Sigmoid colon (tissue), 7 donors: ENCODE measurements around the gene FKBP9. TPM values are rescaled to one million over a fixed set of nuclear protein-coding genes. Genes with fewer than 3 reads are reported as not detected.

Experiments used
- DNase-seq: peaks from one replicate; pipeline ENCODE4 v3.0.0-alpha.2; 2019
- H3K27ac ChIP-seq, 4 donors: fragments of 200-600 bp; sonication (generic); one replicate each; pipeline ENCODE4 v1.5.1; 2016 to 2019; ENCODE audit warnings: mild to moderate bottlenecking in 1 of 4
- H3K27me3 ChIP-seq, 3 donors: fragments of 200-600 bp; sonication (generic); one replicate each; pipeline ENCODE4 v1.5.1; 2019; ENCODE audit warnings: mild to moderate bottlenecking in 1 of 3
- H3K36me3 ChIP-seq, 4 donors: fragments of 200-600 bp; sonication (generic); one replicate each; pipeline ENCODE4 v1.5.1; 2016 to 2019
- H3K4me1 ChIP-seq, 4 donors: fragments of 200-600 bp; sonication (generic); one replicate each; pipeline ENCODE4 v1.5.1; 2017 to 2019
- H3K4me3 ChIP-seq, 4 donors: fragments of 200-600 bp; sonication (generic); one replicate each; pipeline ENCODE4 v1.5.1; 2017 to 2019; ENCODE audit warnings: mild to moderate bottlenecking in 2 of 4, moderate library complexity in 1 of 4
- H3K9me3 ChIP-seq, 4 donors: fragments of 200-600 bp in 3 of 4; sonication (generic) in 3 of 4; one replicate each; pipeline versions ENCODE4 v1.5.1 to v1.6.1; 2013 to 2019
- EP300 ChIP-seq, 4 donors: sonication (generic); formaldehyde crosslinking; IDR thresholded peaks; one replicate each; pipeline ENCODE4 v1.6.1; 2017; ENCODE audit warnings: antibody characterized with exemption in 4 of 4
- POLR2A ChIP-seq, 2 donors: fragments of 450-650 bp; IDR thresholded peaks; one replicate each; pipeline ENCODE4 v1.6.1; 2016; ENCODE audit warnings: antibody characterized with exemption in 2 of 2, mild to moderate bottlenecking in 2 of 2, moderate library complexity in 2 of 2
- POLR2AphosphoS5 ChIP-seq, 4 donors: sonication (generic); formaldehyde crosslinking; IDR thresholded peaks; one replicate each; pipeline ENCODE4 v1.6.1; 2017; ENCODE audit warnings: antibody characterized with exemption in 4 of 4
- WGBS, 2 donors: extraction: QIAGEN DNeasy Blood & Tissue Kit; methylation state at CpG; one replicate each; pipeline ENCODE4 v1.1.7; 2013; 5-methylcytosine and 5-hydroxymethylcytosine counted together
- intact Hi-C: fragments of 100-400 bp; cut with DNase I; formaldehyde crosslinking; loops from one replicate; pipeline ENCODE4 v1.15.1; 2023
- polyA plus RNA-seq, 3 donors: library from polyadenylated mRNA; stranded (reverse); fragments of 200-250 nt; gene quantifications; one replicate each; pipeline ENCODE4 v1.2.3, GENCODE V29; 2013
- total RNA-seq, 4 donors: library from RNA; depleted of rRNA; stranded (reverse); fragments of >200 nt; gene quantifications; one replicate each; pipeline ENCODE4 v1.1.0, GENCODE V29; 2016
- TF ChIP-seq, protein P1 (sequence below), 4 experiments: fragments of 450-650 bp in 3 of 4; fragments of 200-600 bp in 1 of 4; IDR thresholded peaks; one replicate each; pipeline ENCODE4 v1.5.1; 2016 to 2019; ENCODE audit warnings: antibody characterized with exemption in 4 of 4, mild to moderate bottlenecking in 3 of 4, moderate library complexity in 2 of 4
- donor health status: healthy with polysubstance abuse.
- donor health status: Bipolar disorder and iron deficiency.
- donor health status: healthy.

The FKBP9 gene
- total and polyA plus RNA-seq, 7 donors = 12.3 to 161 (median 79.6) TPM

DNA sequence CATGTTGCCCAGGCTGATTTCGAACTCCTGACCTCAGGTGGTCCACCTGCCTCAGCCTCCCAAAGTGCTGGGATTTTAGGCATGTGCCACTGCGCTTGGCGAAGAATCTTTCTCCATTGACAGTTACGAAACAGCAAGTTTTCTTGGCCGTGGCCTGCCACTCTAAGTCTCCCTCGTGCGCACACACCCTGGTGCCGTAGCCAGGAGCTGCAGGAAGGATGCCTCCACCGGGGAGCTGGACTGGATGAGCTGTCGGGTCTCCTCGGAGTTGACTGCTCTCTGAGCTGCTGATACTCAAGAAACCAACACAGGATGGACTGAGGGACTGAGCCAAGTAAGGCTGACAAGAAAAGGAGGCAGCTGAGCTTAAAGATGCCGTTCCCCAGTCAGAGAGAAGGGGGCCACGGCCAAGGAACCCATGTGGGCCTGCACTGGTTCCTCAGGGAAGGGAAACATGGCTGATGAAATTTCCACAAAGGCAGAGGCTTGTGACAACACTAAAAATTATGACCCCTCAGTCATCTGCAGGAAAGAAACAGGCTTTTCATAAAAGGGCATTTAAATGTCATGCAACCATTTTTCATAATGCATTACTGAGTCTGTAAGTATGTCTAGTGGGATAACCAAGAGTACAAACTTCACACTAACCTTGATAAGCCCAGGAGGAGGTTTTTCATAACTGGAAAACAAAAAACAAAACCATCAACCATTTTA lies 27.7 kb upstream of the FKBP9 start:
- H3K4me1 ChIP-seq = no peaks in the 10 kb centered on the region
- H3K36me3 ChIP-seq = peaks cover 7 to 60% (median 17%) of the 10 kb centered on the region in 4 donors
- intact Hi-C loops = no loop called here
- no peaks in the 10 kb centered on the region for H3K9me3 ChIP-seq
- WGBS, 2 donors = 87 to 92% methylated on average over 13 of the region's 13 CpGs
- DNase-seq = no peak
- H3K27ac ChIP-seq = no peak overlapping the region
- H3K27me3 ChIP-seq = no peaks in the 10 kb centered on the region
- H3K4me3 ChIP-seq = no peak overlapping the region
- TF ChIP-seq POLR2AphosphoS5 (IDR thresholded peaks at IDR 0.05) = no peak
- no peak for TF ChIP-seq POLR2A (IDR thresholded peaks at IDR 0.05)

DNA sequence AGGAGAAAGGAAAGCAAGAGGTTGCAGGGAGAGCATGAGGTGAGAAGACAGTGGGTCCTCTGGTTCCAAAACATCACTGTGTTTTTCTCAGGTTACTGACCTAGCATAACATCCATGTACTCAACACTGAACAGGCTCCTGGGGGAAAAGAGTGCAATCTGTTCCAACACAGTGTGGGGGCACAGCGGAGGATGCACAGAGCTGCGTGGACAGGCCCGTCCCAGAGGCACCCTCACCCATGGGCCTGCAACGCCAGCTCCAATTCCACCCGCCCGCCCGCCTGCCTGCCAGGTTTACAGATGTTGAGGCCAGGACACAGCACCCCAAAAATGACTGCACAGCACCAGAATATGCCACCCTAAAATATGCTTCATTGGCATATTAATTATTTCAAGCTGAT lies 26.9 kb upstream of the FKBP9 start:
- WGBS, 2 donors = 90 to 97% methylated on average over 7 of the region's 7 CpGs
- no peak overlapping the region for H3K4me3 ChIP-seq
- no peaks in the 10 kb centered on the region for H3K9me3 ChIP-seq
- DNase-seq = no peak
- no peak overlapping the region for H3K27ac ChIP-seq
- TF ChIP-seq, protein P1, sequence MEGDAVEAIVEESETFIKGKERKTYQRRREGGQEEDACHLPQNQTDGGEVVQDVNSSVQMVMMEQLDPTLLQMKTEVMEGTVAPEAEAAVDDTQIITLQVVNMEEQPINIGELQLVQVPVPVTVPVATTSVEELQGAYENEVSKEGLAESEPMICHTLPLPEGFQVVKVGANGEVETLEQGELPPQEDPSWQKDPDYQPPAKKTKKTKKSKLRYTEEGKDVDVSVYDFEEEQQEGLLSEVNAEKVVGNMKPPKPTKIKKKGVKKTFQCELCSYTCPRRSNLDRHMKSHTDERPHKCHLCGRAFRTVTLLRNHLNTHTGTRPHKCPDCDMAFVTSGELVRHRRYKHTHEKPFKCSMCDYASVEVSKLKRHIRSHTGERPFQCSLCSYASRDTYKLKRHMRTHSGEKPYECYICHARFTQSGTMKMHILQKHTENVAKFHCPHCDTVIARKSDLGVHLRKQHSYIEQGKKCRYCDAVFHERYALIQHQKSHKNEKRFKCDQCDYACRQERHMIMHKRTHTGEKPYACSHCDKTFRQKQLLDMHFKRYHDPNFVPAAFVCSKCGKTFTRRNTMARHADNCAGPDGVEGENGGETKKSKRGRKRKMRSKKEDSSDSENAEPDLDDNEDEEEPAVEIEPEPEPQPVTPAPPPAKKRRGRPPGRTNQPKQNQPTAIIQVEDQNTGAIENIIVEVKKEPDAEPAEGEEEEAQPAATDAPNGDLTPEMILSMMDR (IDR thresholded peaks at IDR 0.05) = no peak
- no peak for TF ChIP-seq POLR2AphosphoS5 (IDR thresholded peaks at IDR 0.05)
- peaks cover 0 to under 1% (median 0%) of the 10 kb centered on the region in 4 donors for H3K4me1 ChIP-seq
- H3K27me3 ChIP-seq = no peaks in the 10 kb centered on the region
- intact Hi-C loops = no loop called here
- H3K36me3 ChIP-seq = peaks cover 7 to 60% (median 17%) of the 10 kb centered on the region in 4 donors

DNA sequence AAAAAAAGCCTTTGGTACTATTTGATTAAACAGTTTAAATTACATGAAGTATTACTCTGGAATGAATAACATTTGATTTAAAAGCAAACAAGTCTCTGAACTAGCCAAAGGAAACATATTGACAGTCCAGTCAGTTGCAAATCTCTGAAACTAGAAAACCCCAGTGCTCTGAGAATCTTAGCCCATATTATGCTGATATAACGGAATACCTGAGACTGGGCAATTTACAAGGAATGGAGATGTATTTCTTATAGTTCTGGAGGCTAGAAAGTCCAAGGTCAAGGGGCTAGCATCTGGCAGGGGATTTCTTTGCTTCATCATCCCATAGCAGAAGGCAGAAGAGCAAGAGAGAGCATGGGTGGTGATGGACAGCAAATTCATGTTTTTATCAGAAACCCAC lies 21.7 kb upstream of the FKBP9 start:
- no peak for DNase-seq
- Histone ChIP-seq H3K4me3 (no peak overlapping the region), H3K9me3 (no peaks in the 10 kb centered on the region), H3K4me1 (peaks cover 0 to 45% (median 29%) of the 10 kb centered on the region in 4 donors), H3K27me3 (no peaks in the 10 kb centered on the region), H3K27ac (no peak overlapping the region), H3K36me3 (peaks cover 0 to 23% (median 12%) of the 10 kb centered on the region in 4 donors)
- TF ChIP-seq POLR2A (IDR thresholded peaks at IDR 0.05) = no peak
- no peak for TF ChIP-seq POLR2AphosphoS5 (IDR thresholded peaks at IDR 0.05)
- TF ChIP-seq, protein P1 (IDR thresholded peaks at IDR 0.05) = no peak
- intact Hi-C loops = no loop called here
- 91% methylated on average over 1 of the region's 1 CpG for WGBS, 2 donors

DNA sequence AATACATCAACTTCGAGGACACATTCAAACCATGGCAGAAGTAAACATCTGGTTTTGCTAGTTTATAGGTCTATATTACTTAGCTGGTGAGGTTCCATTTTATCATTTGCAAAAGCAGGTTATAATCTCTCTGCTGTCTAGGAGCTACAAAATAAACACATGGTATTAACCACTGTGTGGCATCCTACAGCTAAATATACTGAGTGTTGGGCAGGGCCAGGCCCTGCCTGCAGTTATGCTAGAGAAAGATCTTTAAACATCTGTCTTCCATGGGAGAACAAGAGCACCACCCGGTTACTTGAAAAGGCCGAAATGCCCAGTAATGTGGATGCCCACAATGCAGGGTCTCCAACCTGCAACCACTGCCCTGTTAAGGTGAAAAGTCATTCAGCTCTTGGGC lies 20.6 kb upstream of the FKBP9 start:
- intact Hi-C loops = no loop called here
- Histone ChIP-seq H3K27me3 (no peaks in the 10 kb centered on the region), H3K36me3 (peaks cover 0 to 14% (median 7%) of the 10 kb centered on the region in 4 donors), H3K4me3 (no peak overlapping the region), H3K27ac (peak overlapping the region; percentile 18 to 44 (median 32)), H3K9me3 (no peaks in the 10 kb centered on the region), H3K4me1 (peaks cover 0 to 55% (median 38%) of the 10 kb centered on the region in 4 donors)
- DNase-seq = no peak
- no peak for TF ChIP-seq POLR2AphosphoS5 (IDR thresholded peaks at IDR 0.05)
- no peak for TF ChIP-seq EP300 (IDR thresholded peaks at IDR 0.05)
- TF ChIP-seq POLR2A (IDR thresholded peaks at IDR 0.05) = no peak
- TF ChIP-seq, protein P1 (IDR thresholded peaks at IDR 0.05) = no peak
- 84 to 91% methylated on average over 3 of the region's 3 CpGs for WGBS, 2 donors

DNA sequence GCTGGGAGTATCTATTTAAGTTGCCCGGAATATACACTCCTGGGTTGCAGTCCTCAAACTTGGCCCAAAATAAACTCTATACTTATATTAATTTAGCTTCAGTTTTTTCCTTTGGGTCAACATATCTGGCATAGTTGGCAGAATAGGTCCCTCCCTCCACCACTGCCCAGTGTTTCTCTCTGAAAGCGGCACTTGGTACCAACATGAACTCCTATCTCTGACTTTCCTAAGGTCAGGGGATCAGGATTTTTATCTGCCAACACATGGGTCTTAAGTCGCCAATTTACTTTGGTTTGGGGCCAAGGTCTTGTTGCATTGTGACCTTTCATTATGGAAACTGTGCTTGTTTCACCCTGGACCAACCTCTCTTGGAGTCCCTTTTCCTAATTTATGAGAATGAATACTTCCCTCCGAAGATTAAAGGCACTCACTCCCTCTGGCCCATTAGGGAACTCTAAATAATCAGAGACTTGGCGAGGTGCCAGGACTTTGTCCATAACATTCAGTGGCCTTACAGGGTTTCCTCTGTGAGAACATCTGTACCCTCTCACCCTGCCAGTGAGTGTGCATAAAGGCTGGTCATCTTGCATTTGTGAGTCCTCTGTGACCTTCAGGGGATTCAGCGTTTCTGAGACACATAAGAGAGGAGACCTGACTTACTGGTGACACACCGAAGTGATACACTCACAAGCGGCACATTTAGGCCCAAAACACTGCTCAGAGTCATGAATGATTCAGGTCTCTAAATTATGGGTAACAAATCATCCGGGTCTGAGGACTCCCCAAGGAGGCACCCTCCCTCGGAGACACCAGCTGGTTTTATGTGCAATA lies 19.7 kb upstream of the FKBP9 start:
- peaks cover 0 to 5% (median 2%) of the 10 kb centered on the region in 4 donors for H3K36me3 ChIP-seq
- 72 to 79% methylated on average over 10 of the region's 10 CpGs for WGBS, 2 donors
- DNase-seq = peak; percentile 73
- TF ChIP-seq POLR2AphosphoS5 (IDR thresholded peaks at IDR 0.05) = peak in 1 of 4 donors; percentile 13
- TF ChIP-seq, protein P1 (IDR thresholded peaks at IDR 0.05) = no peak
- intact Hi-C loops = no loop called here
- peaks cover 0 to 58% (median 38%) of the 10 kb centered on the region in 4 donors for H3K4me1 ChIP-seq
- H3K4me3 ChIP-seq = no peak overlapping the region
- H3K9me3 ChIP-seq = no peaks in the 10 kb centered on the region
- no peaks in the 10 kb centered on the region for H3K27me3 ChIP-seq
- H3K27ac ChIP-seq = peak overlapping the region; percentile 30 to 44 (median 32)
